ENCODE data around the gene MAPK9.
"Not testable (repeated sequence)": the region's sequence is repeated elsewhere in the genome, so short reads cannot be mapped to it uniquely, and the experiment has no call there.

Gene MAPK9

GRCh38 chr5:180222056-180222455, 69.8 kb downstream of the MAPK9 start:
- DNase-seq, result no peak

GRCh38 chr5:180217797-180218196, 74.1 kb downstream of the MAPK9 start:
- no peak for DNase-seq

GRCh38 chr5:180216646-180217171, 75.2 kb downstream of the MAPK9 start:
- no peak for DNase-seq

- DNase-seq, result no peak
Observed at GRCh38 chr5:180215783-180216630, 75.9 kb downstream of the MAPK9 start.

- no peak for DNase-seq
Observed at GRCh38 chr5:180214870-180215770, 76.8 kb downstream of the MAPK9 start.

GRCh38 chr5:180213657-180214207, 78.2 kb downstream of the MAPK9 start:
- no peak for DNase-seq

GRCh38 chr5:180213256-180213600, 78.7 kb downstream of the MAPK9 start:
- DNase-seq, result no peak

GRCh38 chr5:180212363-180213255, 79.3 kb downstream of the MAPK9 start:
- DNase-seq, result no peak

GRCh38 chr5:180211761-180212035, 80.2 kb downstream of the MAPK9 start:
- DNase-seq, result no peak

GRCh38 chr5:180210961-180211760, 80.7 kb downstream of the MAPK9 start:
- no peak for DNase-seq

- DNase-seq, result not testable (repeated sequence)
Observed at GRCh38 chr5:180210077-180210476, 81.8 kb downstream of the MAPK9 start.

- peak; percentile 1 for DNase-seq
Observed at GRCh38 chr5:180209137-180209581, 82.7 kb downstream of the MAPK9 start, which contains the start of gene RASGEF1C. RASGEF1C (minus strand) TSS chr5:180209211; CDS start chr5:180138052, 71,159 bp downstream.

GRCh38 chr5:180208435-180209081, 83.3 kb downstream of the MAPK9 start:
- DNase-seq, result no peak

- DNase-seq, result no peak
Observed at GRCh38 chr5:180208038-180208434, 83.8 kb downstream of the MAPK9 start.

GRCh38 chr5:180207593-180207992, 84.3 kb downstream of the MAPK9 start:
- DNase-seq, result no peak

- DNase-seq, result no peak
Observed at GRCh38 chr5:180206993-180207392, 84.9 kb downstream of the MAPK9 start.

- DNase-seq, result no peak
Observed at GRCh38 chr5:180205916-180206315, 86.0 kb downstream of the MAPK9 start.

- DNase-seq, result no peak
Observed at GRCh38 chr5:180204276-180204819, 87.5 kb downstream of the MAPK9 start.

- DNase-seq, result no peak
Observed at GRCh38 chr5:180202939-180203573, 88.8 kb downstream of the MAPK9 start.
